WTC11 (cell line): ENCODE measurements around the gene ACOT13.

Experiments
- ATF1 ChIP-seq: sonication (generic); formaldehyde crosslinking; IDR thresholded peaks from 2 replicates; pipeline ENCODE4 v1.8.1; 2023; ENCODE audit warnings: mild to moderate bottlenecking, moderate library complexity, missing genetic modification reagents
- ATF2 ChIP-seq: sonication (generic); formaldehyde crosslinking; IDR thresholded peaks from 2 replicates; pipeline ENCODE4 v1.8.1; 2022; ENCODE audit warnings: low read depth, missing genetic modification reagents, borderline replicate concordance
- ATF6 ChIP-seq: sonication (generic); formaldehyde crosslinking; IDR thresholded peaks from 2 replicates; pipeline ENCODE4 v1.8.1; 2023; ENCODE audit warnings: mild to moderate bottlenecking, missing genetic modification reagents
- CBFB ChIP-seq: sonication (generic); formaldehyde crosslinking; IDR thresholded peaks from 2 replicates; pipeline ENCODE4 v1.8.1; 2022; ENCODE audit warnings: mild to moderate bottlenecking, low read depth, missing genetic modification reagents
- CTCF ChIP-seq: fragments of 200-600 bp; IDR thresholded peaks from 2 replicates; pipeline ENCODE4 v1.8.0; 2022; ENCODE audit warnings: antibody characterized with exemption
- JUN ChIP-seq: sonication (generic); formaldehyde crosslinking; IDR thresholded peaks from 2 replicates; pipeline ENCODE4 v1.8.0; 2023; ENCODE audit warnings: mild to moderate bottlenecking, missing genetic modification reagents

- no peak for TF ChIP-seq CTCF
- TF ChIP-seq ATF1 (CRISPR knock-in tag) = no peak
- no peak for TF ChIP-seq JUN (CRISPR knock-in tag)
- no peak for TF ChIP-seq ATF6 (CRISPR knock-in tag)
- TF ChIP-seq ATF2 = no peak
- no peak for TF ChIP-seq CBFB (CRISPR knock-in tag)
Observed at GRCh38 chr6:24642061-24642460, 24.8 kb upstream of the ACOT13 start.
